Measurements from ENCODE around the gene DTNBP1.

GRCh38 chr6:15522026-15522425, 140.8 kb downstream of the DTNBP1 start:
- TF ChIP-seq, protein P1, sequence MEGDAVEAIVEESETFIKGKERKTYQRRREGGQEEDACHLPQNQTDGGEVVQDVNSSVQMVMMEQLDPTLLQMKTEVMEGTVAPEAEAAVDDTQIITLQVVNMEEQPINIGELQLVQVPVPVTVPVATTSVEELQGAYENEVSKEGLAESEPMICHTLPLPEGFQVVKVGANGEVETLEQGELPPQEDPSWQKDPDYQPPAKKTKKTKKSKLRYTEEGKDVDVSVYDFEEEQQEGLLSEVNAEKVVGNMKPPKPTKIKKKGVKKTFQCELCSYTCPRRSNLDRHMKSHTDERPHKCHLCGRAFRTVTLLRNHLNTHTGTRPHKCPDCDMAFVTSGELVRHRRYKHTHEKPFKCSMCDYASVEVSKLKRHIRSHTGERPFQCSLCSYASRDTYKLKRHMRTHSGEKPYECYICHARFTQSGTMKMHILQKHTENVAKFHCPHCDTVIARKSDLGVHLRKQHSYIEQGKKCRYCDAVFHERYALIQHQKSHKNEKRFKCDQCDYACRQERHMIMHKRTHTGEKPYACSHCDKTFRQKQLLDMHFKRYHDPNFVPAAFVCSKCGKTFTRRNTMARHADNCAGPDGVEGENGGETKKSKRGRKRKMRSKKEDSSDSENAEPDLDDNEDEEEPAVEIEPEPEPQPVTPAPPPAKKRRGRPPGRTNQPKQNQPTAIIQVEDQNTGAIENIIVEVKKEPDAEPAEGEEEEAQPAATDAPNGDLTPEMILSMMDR (IDR thresholded peaks at IDR 0.05): no peak
- TF ChIP-seq POLR2A (IDR thresholded peaks at IDR 0.05): no peak
